K562 treated with DMSO at 1 percent for 12 hours (cell line): ENCODE measurements around the gene TMEM117. TPM values are rescaled to one million over a fixed set of nuclear protein-coding genes. Genes with fewer than 3 reads are reported as not detected.

Source experiments
- total RNA-seq: library from RNA; unstranded; fragments of 300-600 nt; gene quantifications from 2 replicates; pipeline ENCODE4 v1.2.3, GENCODE V29; 2022; ENCODE audit not compliant: insufficient read depth

Gene TMEM117
- total RNA-seq, result 2.2 TPM in 1 of 2 replicates, not detected in the other

GRCh38 chr12:43835656-43836474, at the start of gene TMEM117:
Gene TMEM117 (plus strand): TSS chr12:43836081.

DNA sequence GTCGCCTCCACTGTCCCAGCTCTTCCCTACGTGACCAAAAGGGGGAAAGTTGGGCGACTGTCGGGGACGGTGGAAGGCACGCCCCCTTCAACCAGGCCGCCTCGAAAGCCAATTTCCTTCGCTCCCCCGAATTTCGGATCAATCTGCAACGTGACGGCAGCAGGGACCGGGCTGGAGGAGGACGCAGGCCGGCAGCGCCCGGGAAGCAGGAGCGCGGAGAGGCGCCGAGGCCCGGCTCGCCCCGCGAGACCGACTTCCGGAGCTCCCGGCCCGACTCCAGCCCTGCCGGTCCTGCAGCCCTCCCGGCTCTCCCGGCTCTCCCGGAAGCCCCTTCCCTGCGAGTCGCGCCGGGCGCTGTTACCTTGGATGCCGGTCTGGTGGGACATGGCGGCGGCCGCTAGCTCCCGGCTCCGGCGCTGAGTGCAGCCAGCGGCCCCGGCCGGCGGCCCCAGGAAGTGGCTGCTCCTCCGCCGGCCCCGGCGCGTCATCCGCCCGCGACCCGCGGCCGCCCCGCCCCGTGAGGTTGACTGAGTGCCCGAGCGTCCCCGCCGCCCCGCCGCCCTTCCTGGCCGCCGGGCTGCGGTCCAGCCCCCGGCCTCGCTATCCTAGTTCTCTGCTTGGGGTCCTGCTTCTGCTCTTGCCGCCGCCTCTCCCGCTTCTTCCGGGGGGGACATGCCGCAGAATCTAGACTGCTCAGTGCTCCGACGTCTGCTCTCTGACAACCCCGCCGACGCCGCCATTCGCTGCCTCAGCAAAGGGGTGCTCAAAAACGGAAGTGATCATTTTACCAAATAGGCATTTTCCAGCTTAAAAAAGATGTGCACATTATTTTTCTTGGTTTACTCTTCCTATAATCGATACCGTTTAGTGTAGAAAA, 29.8 kb upstream of the TMEM117 start, which contains the start of gene TWF1:
TSS of gene TWF1 (minus strand) at position 458 of the 877 bp plus-strand sequence. CDS start at position 386, 72 bp downstream.

Other genes with a start within 250 kb of the TMEM117 start
- gene PUS7L, start 77.3 kb upstream of the TMEM117 start, total RNA-seq, result 2.4 and 4.2 TPM in 2 replicates
- 5.5 and 18.1 TPM in 2 replicates for gene IRAK4, start 77.1 kb upstream of the TMEM117 start, total RNA-seq
- gene TWF1, start 29.8 kb upstream of the TMEM117 start, total RNA-seq, result 6.1 and 17.6 TPM in 2 replicates